IgD-negative memory B cell (primary cell): ENCODE results near the gene MACC1. TPM values are rescaled to one million over a fixed set of nuclear protein-coding genes. Genes with fewer than 3 reads are reported as not detected.
A peak's percentile ranks its signal among the peaks of the same experiment; 100 is the strongest.

Experiments
- H3K27ac Mint-ChIP-seq, 3 donors: one replicate each; pipeline ENCODE4 v1.8.0; 2020 to 2022; ENCODE audit warnings: mild to moderate bottlenecking in 3 of 3, mixed read lengths in 3 of 3, moderate library complexity in 1 of 3
- H3K27me3 Mint-ChIP-seq: one replicate; pipeline ENCODE4 v1.8.0; 2021; ENCODE audit warnings: mixed read lengths
- H3K36me3 Mint-ChIP-seq: one replicate; pipeline ENCODE4 v1.8.0; 2020; ENCODE audit warnings: mild to moderate bottlenecking, mixed read lengths
- H3K4me1 Mint-ChIP-seq, 3 donors: one replicate each; pipeline ENCODE4 v1.8.0; 2020 to 2022; ENCODE audit warnings: mixed read lengths in 3 of 3, mild to moderate bottlenecking in 1 of 3
- H3K4me3 Mint-ChIP-seq, 4 donors: one replicate each; pipeline ENCODE4 v1.8.0; 2020 to 2022; ENCODE audit warnings: mild to moderate bottlenecking in 4 of 4, mixed read lengths in 4 of 4, moderate library complexity in 3 of 4
- H3K9me3 Mint-ChIP-seq, 3 donors: one replicate each; pipeline ENCODE4 v1.8.0; 2020 to 2021; ENCODE audit warnings: mixed read lengths in 3 of 3, mild to moderate bottlenecking in 1 of 3
- polyA plus RNA-seq: library from polyadenylated mRNA; unstranded; fragments of 300-500 nt; fragmentation: Illumina TruSeq; gene quantifications from one replicate; pipeline ENCODE4 v1.2.3, GENCODE V29; 2021

Gene MACC1
- polyA plus RNA-seq, 1 donor from 2014 or later: 1.2 TPM

GRCh38 chr7:20157456-20157855, 59.7 kb downstream of the MACC1 start:
- peaks cover 0 to 5% (median 3%) of the 10 kb centered on the region in 3 donors for H3K4me1 Mint-ChIP-seq
- no peaks in the 10 kb centered on the region for H3K27me3 Mint-ChIP-seq
- no peak overlapping the region for H3K27ac Mint-ChIP-seq
- H3K9me3 Mint-ChIP-seq: no peaks in the 10 kb centered on the region
- H3K4me3 Mint-ChIP-seq: no peak overlapping the region
- peaks cover 6% of the 10 kb centered on the region for H3K36me3 Mint-ChIP-seq

- no peak overlapping the region for H3K4me3 Mint-ChIP-seq
- no peaks in the 10 kb centered on the region for H3K9me3 Mint-ChIP-seq
- H3K27me3 Mint-ChIP-seq: no peaks in the 10 kb centered on the region
- peaks cover 6 to 15% (median 12%) of the 10 kb centered on the region in 3 donors for H3K4me1 Mint-ChIP-seq
- H3K36me3 Mint-ChIP-seq: peaks cover 6% of the 10 kb centered on the region
- H3K27ac Mint-ChIP-seq: no peak overlapping the region
These were observed 63.2 kb downstream of the MACC1 start for GRCh38 chr7:20153999-20154398.

GRCh38 chr7:20153567-20153966, 63.6 kb downstream of the MACC1 start:
- no peaks in the 10 kb centered on the region for H3K9me3 Mint-ChIP-seq
- H3K4me3 Mint-ChIP-seq: no peak overlapping the region
- peaks cover 6% of the 10 kb centered on the region for H3K36me3 Mint-ChIP-seq
- H3K4me1 Mint-ChIP-seq: peaks cover 6 to 15% (median 11%) of the 10 kb centered on the region in 3 donors
- no peaks in the 10 kb centered on the region for H3K27me3 Mint-ChIP-seq
- H3K27ac Mint-ChIP-seq: no peak overlapping the region

DNA sequence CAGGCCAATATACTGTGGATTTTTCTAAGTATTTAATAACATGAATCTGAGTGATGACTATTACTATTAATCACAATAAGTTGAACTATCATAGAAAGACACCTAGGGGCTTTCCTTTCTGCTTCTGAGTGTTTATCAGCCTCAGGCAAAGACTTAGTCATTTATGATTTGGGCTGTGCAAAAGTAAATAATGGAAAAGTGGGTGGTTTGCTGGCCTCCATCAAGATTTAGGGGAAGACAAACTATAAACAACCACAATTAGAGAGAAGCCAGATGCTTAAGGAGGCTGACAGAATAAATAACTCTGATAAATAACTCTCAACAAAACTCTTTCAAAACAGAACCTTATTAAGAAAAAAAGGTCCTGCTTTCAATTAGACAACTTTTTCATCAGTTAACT, 64.7 kb downstream of the MACC1 start:
- H3K4me1 Mint-ChIP-seq: peaks cover 6 to 15% (median 10%) of the 10 kb centered on the region in 3 donors
- H3K9me3 Mint-ChIP-seq: no peaks in the 10 kb centered on the region
- no peak overlapping the region for H3K4me3 Mint-ChIP-seq
- H3K27ac Mint-ChIP-seq: peak overlapping the region in 2 of 3 donors; percentile 7 to 21
- peaks cover 6% of the 10 kb centered on the region for H3K36me3 Mint-ChIP-seq
- no peaks in the 10 kb centered on the region for H3K27me3 Mint-ChIP-seq

- Mint-ChIP-seq H3K27me3 (no peaks in the 10 kb centered on the region), H3K27ac (no peak overlapping the region), H3K4me3 (no peak overlapping the region), H3K9me3 (no peaks in the 10 kb centered on the region), H3K36me3 (peaks cover 8% of the 10 kb centered on the region), H3K4me1 (peaks cover 6 to 15% (median 10%) of the 10 kb centered on the region in 3 donors)
These were observed 65.3 kb downstream of the MACC1 start for GRCh38 chr7:20151708-20152456.

DNA sequence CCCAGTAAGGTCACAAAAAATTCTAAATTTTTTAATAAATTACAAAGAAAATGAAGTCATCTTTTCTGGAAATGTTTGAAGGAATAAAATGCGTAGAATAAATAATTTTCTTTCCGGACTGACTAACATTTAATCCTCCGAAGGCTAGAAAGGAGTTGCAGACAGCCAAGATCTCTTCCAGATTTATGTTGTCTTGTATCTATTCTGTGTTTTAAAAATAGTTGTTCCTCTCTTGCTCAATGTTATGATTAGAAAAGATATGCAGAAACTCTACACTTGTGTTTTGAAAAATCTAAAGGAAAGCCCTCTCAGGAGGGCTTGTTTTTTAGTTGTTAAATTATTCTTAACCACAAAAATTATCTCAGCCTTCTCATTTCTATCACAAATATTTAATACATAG, 70.7 kb downstream of the MACC1 start:
- Mint-ChIP-seq H3K9me3 (no peaks in the 10 kb centered on the region), H3K27me3 (no peaks in the 10 kb centered on the region), H3K27ac (no peak overlapping the region), H3K36me3 (peaks cover 4% of the 10 kb centered on the region), H3K4me1 (peaks cover 4 to 6% (median 5%) of the 10 kb centered on the region in 3 donors), H3K4me3 (no peak overlapping the region)

DNA sequence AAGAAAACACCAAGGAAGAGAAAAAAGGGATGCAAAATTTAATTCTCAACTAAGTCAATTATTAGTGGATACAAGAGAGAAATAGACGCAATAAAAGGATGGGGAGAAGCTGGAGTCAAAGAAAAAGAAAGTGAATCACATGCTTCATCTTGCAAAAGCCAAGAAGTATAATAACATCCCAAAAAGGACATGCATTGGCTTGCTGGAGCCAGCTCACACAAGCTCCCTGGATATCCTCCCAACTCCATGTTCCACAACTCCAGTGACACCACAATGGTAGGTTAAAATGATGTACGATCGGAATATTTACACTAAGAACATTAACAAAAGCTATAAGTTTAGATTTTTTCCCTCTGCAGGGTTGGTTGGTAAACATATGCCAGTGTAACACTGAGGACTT, 72.4 kb downstream of the MACC1 start:
- Mint-ChIP-seq H3K9me3 (no peaks in the 10 kb centered on the region), H3K4me1 (peaks cover 0 to 3% (median 0%) of the 10 kb centered on the region in 3 donors), H3K4me3 (no peak overlapping the region), H3K27ac (no peak overlapping the region), H3K27me3 (no peaks in the 10 kb centered on the region), H3K36me3 (peaks cover 4% of the 10 kb centered on the region)

- Mint-ChIP-seq H3K27me3 (no peaks in the 10 kb centered on the region), H3K27ac (no peak overlapping the region), H3K4me1 (peaks cover 0 to 3% (median 0%) of the 10 kb centered on the region in 3 donors), H3K36me3 (peaks cover 3% of the 10 kb centered on the region), H3K4me3 (no peak overlapping the region), H3K9me3 (no peaks in the 10 kb centered on the region)
These were observed 75.5 kb downstream of the MACC1 start for GRCh38 chr7:20141666-20142065.

DNA sequence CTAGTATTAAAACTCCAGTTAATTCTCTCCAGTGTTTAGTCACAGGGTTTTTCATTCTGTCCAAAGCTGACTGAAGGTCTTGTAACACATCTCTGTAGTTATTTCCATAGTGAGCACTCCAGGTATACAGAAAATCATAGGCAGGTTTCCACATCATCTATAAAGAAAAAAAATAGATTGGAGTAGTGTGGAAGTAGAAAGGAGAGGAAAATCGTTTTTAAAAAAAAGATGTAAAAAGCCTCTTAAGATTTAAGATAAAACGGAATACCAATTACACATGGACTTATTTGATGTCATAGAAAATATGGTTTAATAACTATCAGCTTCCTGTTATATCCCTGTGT, 76.2 kb downstream of the MACC1 start:
- peak overlapping the region in 1 of 3 donors; percentile 24 for H3K27ac Mint-ChIP-seq
- H3K4me3 Mint-ChIP-seq: no peak overlapping the region
- peaks cover 0 to 3% (median 0%) of the 10 kb centered on the region in 3 donors for H3K4me1 Mint-ChIP-seq
- H3K36me3 Mint-ChIP-seq: peaks cover 3% of the 10 kb centered on the region
- no peaks in the 10 kb centered on the region for H3K27me3 Mint-ChIP-seq
- H3K9me3 Mint-ChIP-seq: no peaks in the 10 kb centered on the region

- Mint-ChIP-seq H3K9me3 (no peaks in the 10 kb centered on the region), H3K36me3 (peaks cover 3% of the 10 kb centered on the region), H3K27ac (no peak overlapping the region), H3K27me3 (no peaks in the 10 kb centered on the region), H3K4me3 (peak overlapping the region in 1 of 4 donors; percentile 17), H3K4me1 (peaks cover 0 to 3% (median 0%) of the 10 kb centered on the region in 3 donors)
These were observed 76.7 kb downstream of the MACC1 start for GRCh38 chr7:20140291-20141001.

GRCh38 chr7:20136647-20137046, 80.5 kb downstream of the MACC1 start:
- Mint-ChIP-seq H3K9me3 (no peaks in the 10 kb centered on the region), H3K4me1 (peaks cover 0 to 3% (median 0%) of the 10 kb centered on the region in 3 donors), H3K27ac (no peak overlapping the region), H3K36me3 (peaks cover 6% of the 10 kb centered on the region), H3K4me3 (no peak overlapping the region), H3K27me3 (no peaks in the 10 kb centered on the region)

DNA sequence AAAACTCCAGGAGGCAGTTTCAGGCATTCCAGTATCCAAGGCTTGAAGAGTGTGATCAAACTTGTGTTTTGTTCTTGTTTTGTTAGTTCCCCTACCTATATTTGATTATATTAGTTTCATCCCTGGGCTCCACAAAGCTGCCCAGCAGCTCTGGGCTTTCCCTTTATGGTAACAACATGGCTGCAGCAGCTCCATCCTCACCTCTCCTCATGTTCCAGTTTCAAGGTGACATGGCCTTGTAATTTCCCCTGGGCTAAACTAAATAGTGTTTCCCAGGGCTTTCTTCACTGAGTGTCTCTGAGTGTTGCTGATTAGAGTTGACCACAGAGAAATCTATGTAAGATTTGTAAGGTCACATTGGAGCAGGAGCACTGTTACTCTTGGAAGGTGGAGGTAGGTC, 83.4 kb downstream of the MACC1 start:
- Mint-ChIP-seq H3K36me3 (peaks cover 6% of the 10 kb centered on the region), H3K4me3 (no peak overlapping the region), H3K27ac (no peak overlapping the region), H3K27me3 (no peaks in the 10 kb centered on the region), H3K4me1 (no peaks in the 10 kb centered on the region), H3K9me3 (no peaks in the 10 kb centered on the region)

DNA sequence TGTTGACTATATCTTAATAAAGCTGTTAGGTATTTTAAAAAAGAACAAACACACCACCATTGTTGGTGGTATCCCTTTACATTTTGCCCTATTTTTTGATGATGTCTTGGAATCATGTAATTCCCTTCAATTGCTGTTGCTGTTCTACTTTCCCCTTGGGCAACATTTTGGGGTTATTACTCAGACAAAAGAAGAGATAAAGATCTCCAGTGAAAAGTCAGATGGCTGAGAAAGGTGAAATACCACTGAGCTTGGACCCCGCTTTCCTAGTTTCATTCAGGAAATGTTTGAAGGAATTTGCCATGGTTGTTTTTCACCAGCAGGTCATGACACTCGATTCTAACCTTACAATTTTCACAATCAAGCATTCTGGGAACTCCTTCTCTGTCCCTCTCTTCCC, 84.6 kb downstream of the MACC1 start:
- Mint-ChIP-seq H3K27ac (no peak overlapping the region), H3K27me3 (no peaks in the 10 kb centered on the region), H3K4me1 (no peaks in the 10 kb centered on the region), H3K36me3 (peaks cover 8% of the 10 kb centered on the region), H3K9me3 (no peaks in the 10 kb centered on the region), H3K4me3 (no peak overlapping the region)

DNA sequence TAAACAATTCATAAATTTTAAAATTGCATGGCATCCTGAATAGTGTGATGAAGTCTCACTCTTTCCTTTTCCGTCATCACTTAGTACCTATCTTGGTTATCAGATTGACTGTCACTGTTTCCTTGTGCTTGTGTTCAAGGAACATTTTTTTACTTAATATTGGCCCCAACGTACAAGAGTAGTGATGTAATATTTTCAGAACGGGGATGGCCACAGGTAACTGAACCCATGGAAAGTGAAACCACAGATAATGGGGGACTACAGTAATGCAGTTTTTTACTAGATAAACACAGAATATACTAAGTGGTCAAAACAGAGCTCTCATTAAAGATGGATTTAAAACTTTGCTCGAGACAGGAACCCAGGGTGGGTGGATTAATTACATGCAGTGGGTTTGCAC, 85.4 kb downstream of the MACC1 start:
- H3K27ac Mint-ChIP-seq: no peak overlapping the region
- no peaks in the 10 kb centered on the region for H3K27me3 Mint-ChIP-seq
- H3K4me1 Mint-ChIP-seq: no peaks in the 10 kb centered on the region
- H3K9me3 Mint-ChIP-seq: no peaks in the 10 kb centered on the region
- peaks cover 6% of the 10 kb centered on the region for H3K36me3 Mint-ChIP-seq
- no peak overlapping the region for H3K4me3 Mint-ChIP-seq

DNA sequence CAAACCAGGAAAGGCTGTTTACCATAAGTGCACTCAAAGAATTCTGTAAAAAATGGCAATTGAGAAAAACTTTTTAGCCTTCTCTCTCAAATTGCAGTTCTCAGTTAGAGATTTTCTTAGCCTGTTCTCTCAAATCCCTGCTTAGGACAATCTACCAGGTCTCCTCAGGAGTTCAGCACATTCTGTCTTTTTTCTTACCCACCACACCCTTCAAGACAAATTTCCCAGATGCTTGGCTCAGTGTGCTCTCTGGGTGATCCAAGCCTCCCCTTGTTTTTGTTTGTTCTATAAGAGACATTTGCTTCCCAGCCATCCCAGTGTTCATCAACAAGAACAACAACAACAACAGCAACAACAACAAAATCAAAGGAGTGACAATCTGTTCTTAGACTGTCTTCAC, 87.3 kb downstream of the MACC1 start:
- no peaks in the 10 kb centered on the region for H3K9me3 Mint-ChIP-seq
- H3K27me3 Mint-ChIP-seq: no peaks in the 10 kb centered on the region
- no peak overlapping the region for H3K27ac Mint-ChIP-seq
- no peak overlapping the region for H3K4me3 Mint-ChIP-seq
- H3K36me3 Mint-ChIP-seq: peaks cover 6% of the 10 kb centered on the region
- no peaks in the 10 kb centered on the region for H3K4me1 Mint-ChIP-seq

DNA sequence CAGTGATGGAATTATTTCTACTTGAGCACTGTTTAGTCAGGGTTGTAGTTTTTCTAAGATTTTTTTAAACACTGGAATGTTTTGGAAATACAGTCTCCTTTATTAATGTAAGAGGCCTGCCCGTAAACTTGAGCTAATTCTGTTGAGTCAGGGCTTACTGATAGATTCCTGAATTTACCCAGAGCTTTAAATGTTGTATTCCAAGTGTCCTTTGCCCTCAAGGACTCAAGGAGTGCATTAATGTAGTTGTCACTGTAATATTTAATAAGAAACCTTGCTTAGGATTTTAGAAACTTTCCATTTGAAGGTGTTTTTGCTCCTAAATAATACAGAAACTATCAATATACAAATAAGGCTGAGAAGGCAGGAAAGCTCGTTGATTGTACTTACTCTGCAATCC, 89.2 kb downstream of the MACC1 start:
- H3K27ac Mint-ChIP-seq: no peak overlapping the region

More for the DNA sequence above, 89.2 kb downstream of the MACC1 start:
- Mint-ChIP-seq H3K9me3 (no peaks in the 10 kb centered on the region), H3K4me3 (no peak overlapping the region), H3K4me1 (no peaks in the 10 kb centered on the region), H3K27me3 (no peaks in the 10 kb centered on the region), H3K36me3 (peaks cover 3% of the 10 kb centered on the region)
